HG03457 (cell line): ENCODE data around the gene TMEM54.

Experiments used
- ATAC-seq: cut with Tn5 transposase; IDR thresholded peaks from one replicate; pipeline ENCODE4 v1.9.1; 2021; ENCODE audit warnings: moderate number of reproducible peaks; ENCODE audit not compliant: unreplicated experiment

The TMEM54 gene, protein sequence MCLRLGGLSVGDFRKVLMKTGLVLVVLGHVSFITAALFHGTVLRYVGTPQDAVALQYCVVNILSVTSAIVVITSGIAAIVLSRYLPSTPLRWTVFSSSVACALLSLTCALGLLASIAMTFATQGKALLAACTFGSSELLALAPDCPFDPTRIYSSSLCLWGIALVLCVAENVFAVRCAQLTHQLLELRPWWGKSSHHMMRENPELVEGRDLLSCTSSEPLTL

DNA sequence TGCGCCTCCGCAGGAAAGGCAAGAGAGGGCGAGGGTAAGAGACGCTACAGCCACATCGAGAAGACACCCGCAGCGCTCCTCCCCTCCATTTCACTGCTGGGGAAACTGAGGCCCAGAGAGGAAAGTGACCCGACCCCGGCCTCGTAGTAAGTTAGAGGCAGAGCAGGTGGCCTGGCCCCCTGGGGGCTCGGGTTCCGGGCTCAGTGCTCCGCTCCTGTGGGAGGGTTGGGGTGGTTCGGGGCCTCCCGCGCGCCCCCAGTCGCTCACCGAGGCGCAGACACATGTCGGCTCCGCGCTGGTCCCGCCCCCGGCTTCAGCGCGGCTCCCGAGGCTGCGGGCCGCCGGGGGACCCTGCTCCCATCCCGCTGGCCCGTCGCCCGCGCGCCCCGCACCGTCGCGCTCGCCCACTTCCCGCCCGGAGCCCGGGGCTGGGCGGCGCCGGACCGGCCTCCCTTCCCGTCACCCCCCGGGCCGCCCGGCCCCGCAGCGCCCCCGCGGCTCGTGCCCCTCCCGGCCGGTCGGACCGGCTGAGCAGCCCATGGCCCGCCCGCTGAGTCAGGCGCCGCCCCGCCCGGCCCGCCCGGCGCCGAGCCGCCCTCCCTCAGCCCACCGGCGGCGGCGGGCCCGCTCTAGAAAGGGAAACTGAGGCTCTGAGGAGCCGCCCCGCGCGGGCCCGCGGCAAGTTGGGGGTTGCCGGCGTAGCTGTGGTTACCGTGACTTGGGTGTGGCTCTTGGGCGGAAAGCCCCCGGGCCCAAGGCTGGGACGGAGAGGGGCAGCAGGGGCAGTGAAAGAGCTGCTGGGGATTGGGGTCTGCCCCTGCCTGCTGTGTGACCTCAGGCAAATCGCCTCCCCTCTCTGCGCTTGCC, at the start of gene TMEM54:
Gene TMEM54 (minus strand): TSS at position 434 of the 867 bp plus-strand sequence. CDS start 151 bp downstream, at position 283.
- ATAC-seq = no peak

DNA sequence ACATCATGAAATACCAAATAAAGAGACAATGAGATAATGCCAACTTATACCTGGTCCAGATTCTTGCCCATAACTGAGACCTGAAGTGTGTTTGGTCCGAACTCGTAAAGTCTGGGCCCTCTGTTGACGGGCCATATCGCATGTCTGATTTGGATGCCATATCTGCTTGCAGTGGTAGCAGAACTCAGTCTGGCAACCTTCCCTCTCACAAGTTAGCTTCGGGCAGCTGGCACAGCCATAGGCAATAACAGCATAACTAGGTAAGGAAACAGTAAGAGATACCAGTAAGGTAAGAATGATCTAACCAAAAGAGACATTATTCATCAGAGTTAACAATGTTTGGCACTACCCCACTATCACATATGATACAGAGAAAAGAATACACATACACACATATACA, 48.3 kb upstream of the TMEM54 start:
- no peak for ATAC-seq

DNA sequence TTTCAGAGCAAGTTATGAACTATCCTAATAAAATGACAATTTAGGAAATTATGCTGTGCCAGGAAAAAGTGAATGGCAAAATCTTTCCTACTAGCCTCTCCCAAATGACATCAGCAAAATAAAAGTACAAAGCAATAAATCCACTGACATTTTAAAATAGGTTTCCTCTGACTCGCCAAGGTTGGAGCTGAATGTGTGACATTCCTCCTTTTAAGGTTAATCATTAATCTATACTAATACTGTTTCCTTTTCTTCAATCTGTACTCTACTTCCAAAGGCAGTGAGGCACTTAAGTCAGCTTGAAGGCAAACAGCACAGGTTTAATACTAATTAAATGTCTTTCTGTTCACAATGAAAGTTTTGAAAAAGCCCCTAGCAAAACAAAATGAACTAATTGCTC, 47.7 kb upstream of the TMEM54 start:
- ATAC-seq = no peak

DNA sequence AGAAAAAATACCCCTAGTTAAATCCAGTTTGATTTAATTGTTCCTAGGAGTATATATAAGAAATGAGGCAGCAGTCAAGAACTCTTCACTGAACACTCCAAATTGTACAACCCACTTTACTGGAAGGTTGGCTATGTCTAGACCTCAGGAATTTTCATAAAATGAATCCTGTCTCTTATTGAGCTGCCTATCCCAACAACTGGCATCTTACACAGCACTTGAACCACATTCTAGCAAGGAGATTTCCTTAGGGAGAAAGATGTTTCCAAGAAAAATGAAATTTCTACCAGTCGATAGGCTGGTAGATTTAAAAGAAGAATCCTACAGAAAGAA, 47.2 kb upstream of the TMEM54 start:
- no peak for ATAC-seq

DNA sequence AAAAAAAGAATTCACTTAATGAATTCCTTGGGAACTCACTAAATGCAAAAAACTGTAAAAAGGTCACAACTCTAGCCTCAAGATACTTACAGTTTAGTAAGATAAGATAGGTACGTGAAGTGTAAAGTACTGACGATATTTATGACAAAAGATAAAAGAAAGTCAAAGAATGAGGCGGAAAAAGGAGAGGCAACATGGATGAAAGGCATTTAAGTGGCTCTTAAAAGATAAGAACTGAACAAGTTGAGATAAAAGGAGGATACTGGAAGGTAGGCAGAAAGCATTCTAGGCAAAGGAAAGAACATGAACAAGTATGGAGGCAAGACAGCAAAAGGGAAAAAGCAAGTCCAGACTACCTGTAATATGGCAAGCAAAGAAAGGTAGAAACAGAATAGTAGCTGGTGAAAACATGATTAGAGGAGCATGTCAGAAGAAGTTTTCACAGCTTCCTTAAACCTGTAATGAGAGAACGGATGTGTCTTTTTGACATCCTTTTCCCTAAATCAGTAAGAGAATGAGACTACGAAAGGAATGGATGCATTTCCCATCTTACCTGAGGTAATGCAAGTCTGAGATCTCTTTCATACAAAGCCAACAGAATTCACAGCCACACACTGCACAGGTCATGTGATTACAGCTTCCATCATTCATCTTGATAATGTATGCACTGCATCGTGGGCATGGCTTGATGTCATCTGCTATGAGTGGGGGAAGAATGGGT, 46.6 kb upstream of the TMEM54 start:
- ATAC-seq = no peak

DNA sequence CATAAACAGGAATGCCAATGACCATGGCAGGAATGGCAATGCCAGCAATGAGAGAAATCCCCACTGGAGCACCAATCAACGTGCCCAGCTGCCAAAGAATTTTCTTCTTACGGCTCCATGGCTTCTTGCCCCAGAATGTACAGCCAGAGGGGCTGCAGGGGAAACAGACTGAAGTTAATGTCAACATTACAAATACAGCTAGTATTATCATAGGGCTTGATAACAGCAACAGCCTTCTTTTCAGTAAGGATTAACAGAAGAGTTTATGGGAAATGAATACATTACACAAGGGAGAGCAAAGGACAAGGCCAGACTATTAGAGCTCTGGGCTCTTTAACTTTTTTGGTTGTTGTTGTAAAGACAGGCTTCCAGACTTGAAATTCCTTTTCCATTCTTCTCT, 45.2 kb upstream of the TMEM54 start:
- ATAC-seq = no peak

DNA sequence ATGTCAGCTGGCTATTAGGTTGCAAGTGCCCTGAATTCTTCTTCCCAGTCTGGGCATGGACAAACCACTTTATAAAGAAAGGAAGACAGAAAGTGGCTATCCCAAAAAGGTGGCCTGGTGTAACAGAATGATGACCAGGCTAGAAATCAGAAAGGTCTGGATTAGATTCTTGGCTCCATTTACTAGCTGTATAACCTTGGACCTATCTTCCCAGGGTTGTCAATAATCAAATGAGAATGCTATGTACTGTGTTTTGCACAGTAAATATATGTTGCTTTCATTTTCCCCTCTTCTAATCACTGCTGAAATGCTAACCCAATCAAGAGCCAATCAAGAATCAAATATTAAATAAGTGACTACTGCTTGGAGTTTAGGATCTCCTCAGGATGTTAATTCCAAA, 43.0 kb upstream of the TMEM54 start:
- no peak for ATAC-seq

DNA sequence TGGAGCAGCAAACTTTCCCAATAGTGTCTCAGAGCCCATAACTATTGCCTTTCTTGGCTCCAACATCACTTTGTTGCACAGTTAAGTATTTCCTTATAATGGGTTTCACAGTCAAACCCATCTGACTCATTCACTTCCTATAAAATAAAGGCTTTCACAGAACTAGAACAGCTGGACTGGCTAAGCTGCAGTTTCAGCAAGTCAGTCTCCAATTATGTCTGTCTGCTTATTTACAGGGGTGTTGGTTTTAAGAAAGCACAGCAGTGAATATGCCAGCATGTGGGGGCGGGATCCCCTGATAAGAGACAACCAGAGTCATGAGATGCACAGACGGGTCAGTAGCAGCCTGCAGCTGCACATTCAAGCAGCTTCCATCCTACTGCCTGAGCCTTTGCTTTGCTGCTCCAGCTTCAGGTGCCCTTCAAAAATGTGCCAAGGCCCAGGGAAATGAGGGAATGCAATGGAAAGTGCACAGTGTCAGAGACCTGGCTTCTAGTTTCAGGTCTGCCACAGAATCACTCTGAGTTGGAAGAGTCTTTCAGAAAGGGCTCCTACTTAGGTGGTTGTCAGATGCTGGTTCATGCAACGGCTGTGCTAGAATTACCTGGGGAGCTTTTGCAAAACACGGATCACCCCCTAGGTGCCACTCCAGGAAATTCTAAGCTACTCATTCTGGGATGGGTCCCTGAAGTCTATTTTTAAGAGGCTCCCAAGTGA, 38.6 kb upstream of the TMEM54 start:
- ATAC-seq = no peak

DNA sequence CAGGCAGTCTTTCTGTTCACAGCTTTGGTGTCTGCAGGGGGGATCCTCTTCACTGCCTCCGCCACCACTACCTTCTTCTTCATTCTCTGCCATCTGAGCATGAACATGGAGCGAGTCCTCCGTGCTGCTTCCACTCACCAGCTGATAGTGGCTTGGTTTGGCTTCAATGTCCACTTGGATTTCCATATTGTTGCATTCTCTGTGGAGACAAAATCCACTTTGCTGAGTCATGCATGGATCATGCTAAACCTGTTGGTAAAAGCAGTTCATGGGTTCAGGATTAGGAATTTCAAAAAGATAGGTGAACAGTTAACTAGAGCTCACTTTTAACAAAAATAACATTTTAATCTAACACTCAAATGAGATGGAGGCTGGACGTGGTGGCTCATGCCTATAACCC, 35.9 kb upstream of the TMEM54 start:
- ATAC-seq = no peak

DNA sequence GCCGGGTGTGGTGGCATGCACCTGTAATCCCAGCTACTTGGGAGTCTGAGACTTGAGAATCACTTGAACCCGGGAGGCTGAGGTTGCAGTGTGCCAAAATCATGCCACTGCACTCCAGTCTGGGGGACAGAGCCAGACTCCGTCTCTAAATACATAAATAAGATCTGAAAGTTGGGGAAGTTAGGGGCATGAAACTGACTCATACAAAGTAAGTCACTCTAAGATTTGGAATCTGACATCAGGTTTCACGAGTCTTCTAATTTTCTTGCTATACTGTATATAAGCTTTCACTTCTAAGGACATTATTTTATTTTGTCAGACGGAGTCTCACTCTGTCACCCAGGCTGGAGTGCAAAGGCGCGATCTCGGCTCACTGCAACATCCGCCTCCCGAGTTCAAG, 33.3 kb upstream of the TMEM54 start:
- ATAC-seq = no peak

DNA sequence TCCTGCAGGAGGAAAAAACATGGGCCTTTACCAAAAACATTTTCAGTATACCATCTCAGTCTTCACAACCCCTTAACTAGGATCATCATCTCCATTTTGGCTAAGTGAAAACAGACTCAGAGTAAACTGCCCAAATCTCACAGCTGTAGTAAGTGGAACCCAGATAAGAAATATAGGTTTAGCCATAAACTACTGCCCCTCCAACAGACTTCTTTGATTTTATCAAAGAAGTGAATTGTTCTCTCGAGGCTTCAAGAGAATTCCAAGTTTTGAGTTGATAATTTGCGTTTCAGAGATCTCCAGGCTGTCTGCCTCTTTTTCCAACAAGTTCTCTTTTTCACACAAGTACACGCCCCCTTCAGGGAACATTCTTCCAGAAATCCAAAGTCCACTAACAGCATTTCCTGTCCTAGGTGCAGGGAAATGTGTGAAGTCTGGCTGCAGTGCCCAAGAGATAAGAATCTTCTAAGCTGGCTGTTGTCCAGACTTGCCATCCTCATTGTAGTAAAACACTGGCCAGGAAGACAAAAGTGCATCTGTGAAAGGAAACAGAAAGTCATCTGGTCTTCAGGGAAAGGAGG, 32.6 kb upstream of the TMEM54 start:
- ATAC-seq = no peak

DNA sequence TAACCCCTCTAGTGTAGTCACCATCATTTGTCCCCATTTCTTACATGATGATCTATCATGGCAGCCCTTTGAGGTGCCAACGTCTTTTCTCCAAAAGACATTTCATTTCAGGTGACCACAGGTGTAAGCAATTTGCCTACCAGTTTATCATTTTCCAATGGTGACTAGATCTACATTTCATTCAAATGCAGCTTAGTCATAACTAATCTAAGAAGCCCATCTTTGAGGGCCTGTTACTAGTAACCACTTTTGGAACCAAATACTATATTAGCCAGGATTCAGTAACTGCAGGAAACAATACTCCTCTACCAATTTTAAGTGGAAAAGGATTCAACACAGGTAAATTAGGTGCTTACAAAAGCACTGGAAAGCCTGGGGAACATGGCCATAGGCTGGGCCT, 30.6 kb upstream of the TMEM54 start:
- ATAC-seq = no peak

DNA sequence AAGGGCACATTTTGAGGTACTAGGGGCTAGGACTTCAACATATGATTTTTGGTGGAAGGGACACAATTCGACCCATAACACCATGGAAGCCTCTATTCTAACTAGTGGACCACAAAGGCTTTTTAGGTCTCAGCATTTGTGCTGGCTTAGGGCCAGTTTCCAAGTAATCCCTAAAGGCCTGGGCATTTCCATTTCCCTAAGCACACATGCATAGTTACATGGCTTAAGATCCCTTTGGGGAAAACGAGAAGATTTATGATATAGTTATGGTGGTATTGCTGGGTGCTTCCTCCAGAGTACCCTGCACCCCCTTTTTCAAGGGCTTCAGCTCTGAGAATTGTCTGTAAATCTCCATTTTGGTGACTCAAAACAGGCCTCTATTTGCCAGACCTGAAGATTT, 28.2 kb upstream of the TMEM54 start:
- ATAC-seq = no peak

DNA sequence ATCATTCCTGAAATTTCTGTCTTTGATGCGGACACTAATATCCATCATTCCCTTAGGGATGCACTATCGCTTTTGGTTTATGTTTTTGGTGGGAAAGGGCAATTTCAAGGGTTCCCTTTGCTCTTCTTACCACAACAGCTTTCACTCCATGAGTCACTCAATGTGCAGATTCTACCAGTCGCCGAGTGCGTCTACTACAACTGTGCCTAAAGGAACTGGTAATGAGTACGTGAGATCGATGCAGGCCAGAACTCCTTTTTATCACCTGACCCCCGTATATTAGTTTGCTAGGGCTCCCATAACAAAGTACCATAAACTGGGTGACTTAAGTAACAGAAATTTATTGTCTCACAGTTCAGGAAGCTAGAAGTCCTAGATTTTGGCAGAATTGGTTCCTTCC, 27.5 kb upstream of the TMEM54 start:
- ATAC-seq = no peak

DNA sequence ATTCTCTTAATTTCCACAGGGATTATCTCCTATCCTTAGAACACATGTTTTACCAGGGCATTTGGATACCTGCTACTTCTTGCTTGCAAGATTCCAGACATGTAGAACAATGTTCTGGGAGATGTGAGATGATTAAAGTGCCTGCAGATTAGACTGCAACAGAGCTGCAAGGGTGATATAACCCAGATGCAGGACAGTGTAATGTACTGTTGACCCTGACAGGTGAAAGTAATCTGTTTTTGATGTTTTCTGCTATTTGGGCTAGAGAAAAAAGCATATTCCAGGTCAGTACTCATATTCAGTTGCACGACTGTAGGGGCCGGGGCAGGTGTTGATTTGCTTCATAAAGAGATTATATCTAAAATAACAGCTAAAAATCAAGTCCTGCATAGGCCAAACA, 27.1 kb upstream of the TMEM54 start:
- no peak for ATAC-seq

DNA sequence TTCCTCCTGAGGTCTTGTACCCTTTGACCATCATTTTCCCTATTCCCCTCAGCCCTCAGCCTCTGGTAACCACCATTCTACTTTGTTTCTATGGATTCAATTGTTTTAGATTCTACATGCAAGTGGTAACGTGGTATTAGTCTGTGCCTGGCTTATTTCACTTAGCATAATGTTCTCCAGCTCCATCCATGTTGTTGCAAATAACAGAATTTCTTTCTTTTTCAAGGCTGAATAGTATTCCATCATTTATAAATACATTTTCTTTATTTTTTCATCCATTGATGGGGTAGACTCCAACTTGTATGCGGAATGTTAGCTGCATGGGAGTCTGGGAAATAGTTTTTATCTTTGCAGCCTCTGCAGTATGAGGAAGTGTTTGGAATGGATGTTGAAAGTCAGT, 26.3 kb upstream of the TMEM54 start:
- ATAC-seq = no peak

DNA sequence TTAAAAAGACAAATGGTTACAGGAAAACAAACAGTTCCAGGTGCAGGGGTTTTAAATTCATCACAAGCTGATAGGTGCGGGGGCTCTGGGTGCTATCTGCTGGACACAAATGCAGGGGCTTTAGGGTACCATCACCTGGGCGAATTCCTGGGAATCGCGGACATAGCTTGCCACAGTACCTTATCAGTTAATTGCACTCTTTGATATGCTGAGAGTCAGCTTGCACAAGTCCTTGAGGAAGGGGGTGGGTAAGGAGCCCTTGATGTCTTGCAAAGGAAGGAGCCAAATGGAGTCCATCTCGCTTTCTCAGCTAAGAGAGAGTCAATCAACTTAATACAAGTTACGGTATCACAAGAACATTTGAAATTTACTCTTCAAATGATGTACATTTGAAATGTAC, 25.4 kb upstream of the TMEM54 start:
- no peak for ATAC-seq

DNA sequence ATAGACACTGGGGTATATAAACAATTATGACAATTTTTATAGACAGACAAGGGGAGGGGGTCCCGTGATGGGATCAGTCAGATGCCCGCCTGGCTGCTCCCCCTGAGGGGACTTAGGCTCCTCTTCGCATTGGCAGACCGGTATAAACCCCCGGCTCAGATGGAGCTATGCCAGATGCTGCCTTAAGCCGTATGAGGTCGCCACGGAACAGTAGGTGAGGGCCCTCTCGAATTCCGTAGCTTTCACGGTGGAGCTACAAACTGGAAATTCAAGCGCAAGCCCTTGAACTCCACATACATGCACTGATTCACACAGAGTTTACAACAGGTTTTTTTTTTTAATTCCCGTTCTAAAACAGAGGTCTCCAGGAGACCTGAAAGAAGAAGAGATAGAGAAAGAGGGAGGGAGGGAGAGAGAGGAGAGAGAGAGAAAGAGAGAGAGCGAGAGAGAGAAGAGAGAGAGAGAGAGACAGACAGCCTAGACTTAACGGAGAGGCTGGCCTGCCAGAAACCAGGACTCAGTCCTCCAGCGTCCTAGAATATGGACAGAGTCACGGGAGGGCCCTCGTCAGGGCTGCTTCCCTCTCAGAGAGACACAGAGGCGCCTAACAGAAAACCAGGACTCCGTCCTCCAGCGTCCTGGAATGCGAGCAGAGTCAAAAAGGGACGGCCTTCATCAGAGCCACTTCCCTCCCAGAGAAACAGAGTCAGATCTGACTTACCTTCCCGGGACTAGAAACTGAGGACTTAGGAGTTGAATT, 24.4 kb upstream of the TMEM54 start:
- no peak for ATAC-seq

DNA sequence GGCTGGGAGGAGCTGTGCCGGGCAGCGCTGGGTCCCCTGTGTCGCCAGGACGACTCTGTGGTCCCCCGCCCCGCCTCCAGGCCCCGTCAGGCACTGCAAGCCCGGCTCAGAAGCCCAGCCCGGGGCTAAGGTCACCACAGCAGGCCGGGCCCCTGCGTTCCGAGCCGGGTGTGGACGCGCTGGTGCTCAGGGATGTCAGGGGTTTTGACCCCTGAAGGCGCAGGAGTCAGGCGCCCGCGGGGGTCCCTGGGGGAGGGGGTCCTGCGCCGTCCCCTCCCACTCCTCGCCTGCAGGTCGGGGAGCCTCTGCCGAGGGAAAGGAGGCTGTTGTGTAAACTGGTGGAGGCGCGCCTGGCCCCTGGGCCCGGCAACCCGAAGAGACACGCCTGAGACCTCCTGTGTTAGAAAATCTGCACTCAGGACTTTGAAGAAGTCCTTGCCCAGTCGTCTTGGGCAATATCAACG, 23.7 kb upstream of the TMEM54 start:
- no peak for ATAC-seq

DNA sequence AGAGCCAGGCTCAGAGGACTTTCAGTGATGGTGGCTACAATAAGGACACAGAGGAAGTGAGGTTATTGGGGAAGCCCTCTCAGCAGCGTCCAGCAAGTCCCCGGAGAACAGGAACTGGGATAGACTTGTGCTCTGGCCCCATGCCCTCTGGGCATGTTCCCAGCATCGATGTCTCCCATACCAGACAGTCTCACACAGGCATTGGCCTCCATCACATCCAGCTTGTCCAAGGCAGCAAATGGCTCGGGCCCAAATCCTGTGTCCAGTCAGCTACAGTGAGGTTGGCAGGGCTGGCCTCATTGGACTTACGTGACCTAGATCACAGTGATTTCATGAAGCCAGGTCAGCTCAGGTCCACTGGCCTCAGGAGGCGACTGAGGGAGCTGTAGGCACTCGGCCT, 19.6 kb upstream of the TMEM54 start:
- ATAC-seq = no peak
